ENCODE measurements around the gene TMEM198.

TMEM198 gene

GRCh38 chr2:219543596-219544358 lies at the start of gene TMEM198, which contains the start of gene CHPF:
TSS of gene TMEM198 (plus strand) at chr2:219544028. CDS start at chr2:219544728, 700 bp downstream.
TSS of gene CHPF (minus strand) at chr2:219543809. CDS start at chr2:219543538, 271 bp downstream.
- TF ChIP-seq CTCF (IDR thresholded peaks at IDR 0.05; ENCODE audit: low read depth, low read length) = no peak
- peak within 1 kb of the TSS; percentile 68 to 72 for H3K4me3 ChIP-seq (replicated peaks in 1 of 2; ENCODE audit: low read depth in 2 of 2, low read length in 2 of 2)
- peak; percentile 97 to 99 for DNase-seq (ENCODE audit: low read depth in 2 of 2)

GRCh38 chr2:219494952-219495530 lies 48.8 kb upstream of the TMEM198 start:
- no peak overlapping the region for H3K4me3 ChIP-seq (replicated peaks in 1 of 2; ENCODE audit: low read depth in 2 of 2, low read length in 2 of 2)
- DNase-seq (ENCODE audit: low read depth in 2 of 2) = no peak
- no peak for TF ChIP-seq CTCF (IDR thresholded peaks at IDR 0.05; ENCODE audit: low read depth, low read length)

GRCh38 chr2:219495531-219496122 lies 48.2 kb upstream of the TMEM198 start:
- DNase-seq (ENCODE audit: low read depth in 2 of 2) = peak; percentile 69 to 78
- peak; percentile 59 for TF ChIP-seq CTCF (IDR thresholded peaks at IDR 0.05; ENCODE audit: low read depth, low read length)

GRCh38 chr2:219496247-219496824 lies 47.5 kb upstream of the TMEM198 start:
- H3K4me3 ChIP-seq (replicated peaks in 1 of 2; ENCODE audit: low read depth in 2 of 2, low read length in 2 of 2) = no peak overlapping the region
- no peak for TF ChIP-seq CTCF (IDR thresholded peaks at IDR 0.05; ENCODE audit: low read depth, low read length)
- DNase-seq (ENCODE audit: low read depth in 2 of 2) = no peak

More at GRCh38 chr2:219495531-219496122, 48.2 kb upstream of the TMEM198 start:
- no peak overlapping the region for H3K4me3 ChIP-seq (replicated peaks in 1 of 2; ENCODE audit: low read depth in 2 of 2, low read length in 2 of 2)

- DNase-seq (ENCODE audit: low read depth in 2 of 2) = no peak
- no peak overlapping the region for H3K4me3 ChIP-seq (replicated peaks in 1 of 2; ENCODE audit: low read depth in 2 of 2, low read length in 2 of 2)
- TF ChIP-seq CTCF (IDR thresholded peaks at IDR 0.05; ENCODE audit: low read depth, low read length) = no peak
Observed at GRCh38 chr2:219496825-219497494, 46.9 kb upstream of the TMEM198 start.
